Measurements from ENCODE around the gene EIF1AX.
"Not testable (repeated sequence)": the region's sequence is repeated elsewhere in the genome, so short reads cannot be mapped to it uniquely, and the experiment has no call there.

Gene EIF1AX, protein sequence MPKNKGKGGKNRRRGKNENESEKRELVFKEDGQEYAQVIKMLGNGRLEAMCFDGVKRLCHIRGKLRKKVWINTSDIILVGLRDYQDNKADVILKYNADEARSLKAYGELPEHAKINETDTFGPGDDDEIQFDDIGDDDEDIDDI

DNA sequence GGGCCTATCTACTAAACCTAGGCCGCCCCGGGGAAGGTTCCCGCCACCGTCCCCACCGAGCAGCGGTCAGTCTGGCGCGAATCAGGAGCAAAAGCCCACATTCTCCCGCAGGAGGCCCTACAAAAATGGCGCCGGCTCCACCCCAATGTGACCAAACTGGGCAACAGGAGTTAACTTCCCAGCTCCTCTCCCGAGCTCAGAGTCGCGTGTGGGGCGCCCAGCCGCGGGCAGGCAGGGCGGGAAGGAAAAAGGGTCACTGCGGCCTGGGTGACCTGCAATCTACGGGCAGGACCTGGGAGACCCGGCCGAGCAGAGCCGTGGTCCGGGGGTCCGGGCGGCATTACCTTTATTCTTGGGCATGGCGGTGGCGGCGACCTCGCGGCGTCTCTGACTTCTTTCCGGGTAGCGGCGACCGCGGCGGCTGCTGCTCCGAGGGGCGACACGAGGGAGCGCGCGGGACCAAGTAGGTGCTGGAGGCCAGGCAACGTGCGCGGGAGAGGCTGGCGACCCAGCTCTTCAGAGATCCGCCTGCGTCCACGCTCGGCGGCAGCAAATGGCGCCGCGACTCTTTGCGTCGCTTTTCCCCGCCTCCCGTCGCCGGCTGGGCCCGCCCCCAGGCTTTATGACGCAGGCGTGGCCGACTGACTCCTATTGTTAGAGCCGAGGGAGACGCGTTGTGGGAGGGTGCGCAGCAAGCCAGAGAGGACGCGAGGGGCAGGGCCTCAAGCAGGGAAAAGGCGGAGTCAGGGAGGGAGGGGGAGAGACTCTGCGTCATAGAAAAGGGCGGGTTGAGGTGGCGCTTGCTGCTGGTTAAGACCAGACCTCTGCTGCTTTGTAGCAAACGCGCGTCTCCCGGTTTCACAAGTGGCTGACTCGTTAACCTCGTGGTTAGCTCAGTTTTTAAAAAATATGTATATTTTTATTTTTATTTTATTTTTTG lies at the start of gene EIF1AX:
Gene EIF1AX, minus strand, starts transcription at position 558 of the 940 bp plus-strand sequence. Its CDS starts 198 bp downstream, at position 360.
- peak; percentile 100 for DNase-seq

DNA sequence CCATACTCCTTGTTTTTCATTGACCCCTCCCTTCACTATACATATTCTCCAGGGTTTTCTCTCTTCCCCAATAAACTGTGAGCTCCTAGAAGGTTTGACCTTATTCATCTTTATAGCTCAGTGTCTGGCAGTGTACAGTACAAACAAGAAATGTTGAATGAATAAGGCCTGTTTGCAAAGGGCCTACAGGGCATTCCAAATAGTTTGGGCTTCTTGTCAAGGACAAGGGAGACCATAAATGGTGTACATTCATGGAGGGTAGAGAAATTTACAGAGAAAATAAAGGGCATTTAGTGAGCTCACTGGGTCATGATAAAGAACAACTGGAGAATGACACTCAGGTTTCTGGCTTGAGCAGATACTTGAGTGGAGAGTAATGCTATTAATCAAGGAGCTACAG lies 47.5 kb upstream of the EIF1AX start:
- no peak for DNase-seq

DNA sequence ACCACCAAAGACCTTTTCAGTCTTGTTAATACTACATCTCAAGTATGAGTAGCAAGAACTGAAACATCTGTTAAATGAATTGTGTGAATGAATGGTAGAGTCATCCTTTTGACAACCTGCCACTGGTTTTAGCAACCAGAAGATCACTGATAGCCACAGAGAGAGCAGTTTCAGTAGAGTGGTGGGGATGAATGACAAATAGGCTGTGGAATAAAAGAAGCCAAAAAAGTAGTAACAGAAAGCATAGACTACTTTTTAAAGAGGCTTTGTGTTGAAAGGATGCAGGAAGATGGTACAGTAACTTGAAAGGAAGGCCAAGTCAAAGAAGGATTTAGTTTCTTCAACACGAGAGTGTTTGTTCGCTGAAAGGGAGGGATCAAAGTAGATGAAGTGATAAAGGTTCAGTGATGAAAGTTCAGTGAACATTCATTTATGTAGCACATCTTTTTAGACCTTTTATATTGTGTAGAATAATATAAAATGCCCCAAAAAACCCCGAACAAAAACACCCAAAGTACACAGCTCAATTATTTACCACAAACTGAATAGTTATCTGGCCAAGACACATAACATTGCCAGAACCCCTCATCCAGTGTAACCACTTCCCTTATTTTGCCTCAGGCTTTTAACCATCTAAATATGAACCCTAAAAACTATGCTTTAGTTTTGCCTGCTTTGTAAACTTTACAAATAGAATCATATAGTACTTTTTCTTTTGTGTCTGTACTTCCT lies 40.1 kb upstream of the EIF1AX start:
- DNase-seq: peak; percentile 43

DNA sequence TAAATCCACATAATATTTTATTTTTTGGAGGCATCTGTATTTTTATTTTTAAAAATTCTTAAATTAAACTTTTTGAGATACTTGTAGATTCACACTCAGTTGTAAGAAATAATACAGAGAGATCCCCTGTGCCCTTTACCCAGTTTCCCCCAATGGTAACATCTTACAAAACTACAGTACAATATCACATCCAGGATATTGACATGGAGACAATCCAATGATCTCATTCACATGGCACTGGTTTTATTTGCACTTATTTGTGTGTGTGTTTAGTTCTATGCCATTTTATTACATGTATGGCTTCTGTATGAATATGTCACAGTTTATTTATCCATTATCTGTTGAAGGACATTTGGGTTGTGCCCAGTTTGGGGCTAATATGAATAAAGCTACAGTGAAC lies 35.5 kb upstream of the EIF1AX start:
- no peak for DNase-seq

DNA sequence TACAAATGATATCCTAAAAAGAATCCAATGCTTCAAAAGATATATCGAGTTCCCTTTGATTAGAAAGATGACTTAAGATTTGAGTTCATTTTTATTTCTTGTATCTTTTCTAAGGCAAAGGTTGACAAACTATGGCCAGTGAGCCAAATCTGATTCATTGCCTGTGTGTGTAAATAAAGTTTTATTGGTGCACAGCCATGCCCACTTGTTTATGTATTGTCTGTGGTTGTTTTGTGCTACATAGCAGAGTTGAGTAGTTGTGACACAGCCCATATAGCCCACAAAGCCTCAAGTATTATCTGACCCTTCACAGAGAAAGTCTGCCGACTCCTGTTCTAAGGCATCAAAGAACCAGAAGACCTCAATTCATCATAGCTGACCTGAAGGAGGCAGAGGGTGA lies 32.2 kb upstream of the EIF1AX start:
- no peak for DNase-seq

DNA sequence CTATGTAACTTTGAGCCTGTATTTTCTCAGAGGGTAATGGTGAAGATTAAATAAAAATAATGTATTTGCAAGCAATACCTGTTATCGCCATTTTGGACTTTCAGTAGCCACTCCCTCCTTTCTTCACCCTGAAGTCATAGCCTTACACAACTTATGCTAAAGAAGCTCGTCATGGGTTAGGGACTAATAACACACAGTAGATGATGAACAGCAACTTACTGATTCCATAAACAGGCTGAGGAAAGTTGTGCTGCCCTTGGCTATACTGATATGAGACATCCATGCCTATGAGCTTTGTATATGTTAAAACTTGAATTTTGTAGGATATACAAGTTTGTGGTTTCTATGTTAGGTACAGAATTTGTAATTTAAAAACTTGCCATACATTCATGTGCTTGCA lies 31.7 kb upstream of the EIF1AX start:
- no peak for DNase-seq

DNA sequence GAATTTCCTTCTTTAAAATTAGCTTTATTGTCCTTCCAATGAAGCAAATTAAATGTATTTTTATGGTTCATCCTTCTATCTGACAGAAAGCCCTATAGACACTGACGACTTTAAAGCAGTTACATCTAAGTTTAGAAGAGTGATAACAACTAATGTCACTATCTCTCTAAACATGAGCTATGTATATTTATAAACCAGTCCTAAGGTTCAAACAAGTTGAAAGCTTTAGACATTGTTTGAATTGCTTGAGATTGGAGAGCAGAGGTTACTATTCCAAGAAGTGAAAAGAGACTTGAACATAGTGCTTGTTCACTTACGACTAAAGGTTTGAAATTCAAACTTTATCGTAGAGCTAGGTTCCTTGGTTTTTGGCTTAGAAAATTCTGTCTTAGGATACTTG lies 30.2 kb upstream of the EIF1AX start:
- no peak for DNase-seq

DNA sequence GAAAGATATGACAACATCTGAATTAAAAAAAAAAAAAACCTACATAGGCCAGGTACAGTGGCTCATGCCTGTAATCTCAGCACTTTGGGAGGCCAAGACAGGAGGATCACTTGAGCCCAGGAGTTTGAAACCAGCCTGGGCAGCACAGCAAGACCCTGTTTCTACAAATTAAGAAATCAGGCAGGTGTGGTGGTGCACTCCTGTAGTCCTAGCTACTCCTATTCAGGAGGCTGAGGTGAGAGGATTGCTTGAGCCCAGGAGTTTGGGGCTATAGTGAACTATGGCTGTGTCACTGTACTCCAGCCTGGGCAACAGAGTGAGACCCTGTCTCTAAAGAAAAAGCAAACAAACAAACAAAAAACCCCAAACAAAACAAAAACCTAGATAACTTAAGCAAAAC lies 20.9 kb upstream of the EIF1AX start:
- DNase-seq: not testable (repeated sequence)

DNA sequence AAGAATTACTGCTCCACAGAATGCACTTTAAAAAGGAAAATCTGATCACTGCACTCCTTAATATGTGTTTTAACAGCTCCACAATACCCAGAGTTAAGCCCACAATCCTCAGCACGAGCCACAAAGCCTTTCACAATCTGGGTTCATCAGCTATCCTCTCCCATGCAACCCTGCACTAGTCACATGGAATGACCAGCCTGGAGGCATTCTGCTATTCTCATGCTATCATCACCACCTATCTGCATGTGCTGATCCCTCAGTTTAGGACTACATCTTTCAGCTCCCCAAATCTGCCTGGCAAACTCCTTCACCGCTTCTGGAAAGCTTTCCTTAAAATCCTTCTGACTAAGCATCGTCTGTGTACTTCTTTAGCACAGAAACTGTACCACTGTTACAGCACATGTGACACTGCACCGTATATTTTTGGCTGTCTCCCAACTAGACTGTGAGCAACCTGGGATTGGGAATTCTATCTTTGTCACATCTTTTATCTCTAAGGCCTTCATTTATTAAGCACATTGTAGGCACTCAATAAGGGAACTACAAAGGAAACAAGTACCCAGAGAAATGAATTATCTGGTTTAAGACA lies 18.3 kb upstream of the EIF1AX start:
- DNase-seq: no peak

DNA sequence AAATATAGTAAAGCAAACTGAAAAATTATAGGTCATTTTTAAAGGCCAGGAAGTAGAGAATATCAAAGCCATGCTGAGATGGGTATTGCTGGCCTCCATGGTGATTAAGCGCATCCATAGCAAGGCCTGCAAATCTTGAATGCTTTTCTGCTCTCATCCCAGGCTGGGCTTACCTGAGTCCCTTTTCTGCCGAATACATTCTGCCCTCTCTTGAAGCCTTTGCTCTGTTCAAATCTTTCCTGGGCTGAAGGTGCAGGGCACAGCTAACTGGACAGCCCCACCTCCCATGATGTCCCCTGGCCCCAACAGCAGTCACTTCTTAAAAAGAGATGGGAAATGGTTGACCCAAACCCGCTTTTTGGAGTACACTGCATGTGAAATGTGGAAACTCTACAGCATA lies 10.1 kb upstream of the EIF1AX start:
- no peak for DNase-seq

DNA sequence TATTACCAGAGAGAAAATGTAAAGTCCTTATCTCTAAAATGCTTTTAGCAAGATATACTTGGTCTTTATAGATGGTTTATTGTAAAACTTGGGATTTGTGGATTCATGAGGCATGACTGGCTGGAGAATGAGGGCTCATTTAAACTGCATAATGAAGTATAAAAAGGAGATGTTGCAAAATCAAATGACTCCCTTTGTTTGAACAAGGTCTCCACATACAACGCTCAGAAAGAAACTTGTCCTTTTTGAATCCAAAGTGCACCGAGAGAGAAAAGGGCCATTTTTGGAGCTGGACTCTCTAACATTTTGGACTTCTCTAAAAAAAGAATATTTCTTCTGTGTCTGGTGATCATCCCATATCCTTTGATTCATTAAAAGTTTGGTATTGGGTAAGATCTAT lies 7.7 kb upstream of the EIF1AX start:
- no peak for DNase-seq

DNA sequence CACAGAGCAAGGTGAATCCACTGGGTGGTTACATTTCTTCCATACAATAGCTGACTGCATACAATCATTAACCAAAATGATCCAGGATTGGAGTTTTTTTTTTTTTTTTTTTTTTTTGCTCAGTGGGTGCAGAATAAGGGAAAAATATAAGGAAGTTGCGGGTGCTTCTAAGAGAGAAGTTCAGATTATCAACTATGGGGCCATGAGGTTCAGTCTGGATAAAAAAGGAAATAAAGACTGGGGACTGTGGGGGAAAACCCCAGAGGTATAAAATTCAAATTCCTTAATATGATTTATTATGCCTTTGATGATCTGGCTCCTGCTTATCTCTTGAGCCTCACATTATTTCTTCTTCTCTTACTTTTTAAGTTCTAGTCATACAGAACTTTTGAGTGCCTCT lies 5.9 kb upstream of the EIF1AX start:
- no peak for DNase-seq

DNA sequence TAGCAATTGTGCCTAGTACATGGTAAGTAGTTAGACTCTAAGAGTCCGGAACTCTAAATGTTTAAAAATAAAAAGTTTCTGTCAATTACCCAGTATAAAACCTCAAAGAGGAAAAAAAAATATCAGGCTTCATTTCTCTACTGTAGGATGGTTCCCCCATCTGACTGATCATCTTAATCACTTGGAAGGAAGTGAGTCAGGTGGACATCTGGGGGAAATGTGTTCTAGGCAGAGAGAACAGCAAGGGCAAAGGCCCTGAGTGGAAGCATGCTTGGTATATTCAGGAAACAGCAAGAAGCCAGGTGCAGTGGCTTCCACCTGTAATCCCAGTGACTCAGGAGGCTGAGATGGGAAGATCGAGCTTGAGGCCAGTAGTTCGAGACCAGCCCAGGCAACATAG lies 2.9 kb upstream of the EIF1AX start:
- DNase-seq: no peak

DNA sequence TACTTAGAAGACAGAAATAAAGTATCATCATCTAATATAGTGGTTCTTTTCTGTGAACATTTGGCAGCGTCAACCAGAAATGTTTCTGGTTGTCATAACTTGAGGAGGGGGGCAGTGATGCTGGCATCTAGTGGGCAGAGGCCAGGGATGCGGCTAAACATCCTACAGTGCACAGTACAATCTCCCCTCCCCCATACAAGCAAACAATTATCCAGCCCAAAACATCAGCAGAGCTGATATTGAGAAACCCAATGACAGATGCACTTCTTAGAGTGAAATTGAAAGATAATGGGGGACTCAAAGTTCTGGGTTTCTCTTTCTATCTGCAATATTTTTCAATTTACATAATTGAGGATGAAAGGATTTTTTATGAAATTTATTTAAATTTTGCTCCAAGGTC lies 1.9 kb upstream of the EIF1AX start:
- no peak for DNase-seq

DNA sequence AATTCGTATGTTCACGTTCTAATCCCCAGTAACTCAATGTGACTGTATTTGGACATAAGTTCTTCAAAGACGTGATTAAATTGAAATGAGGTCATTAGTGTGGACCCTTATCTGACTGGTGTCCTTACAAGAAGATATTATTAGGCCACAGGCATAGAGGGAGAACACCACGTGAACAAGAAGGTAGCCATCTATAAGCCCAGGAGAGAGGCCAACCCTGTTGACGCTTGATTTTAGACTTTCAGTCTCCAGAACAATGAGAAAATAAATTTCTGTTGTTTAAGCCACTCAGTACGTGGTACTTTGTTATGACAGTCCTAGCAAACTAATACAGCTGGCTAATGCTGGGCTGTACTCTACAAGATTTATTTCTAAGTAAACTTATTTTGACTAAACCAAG lies 1.5 kb upstream of the EIF1AX start:
- DNase-seq: no peak

DNA sequence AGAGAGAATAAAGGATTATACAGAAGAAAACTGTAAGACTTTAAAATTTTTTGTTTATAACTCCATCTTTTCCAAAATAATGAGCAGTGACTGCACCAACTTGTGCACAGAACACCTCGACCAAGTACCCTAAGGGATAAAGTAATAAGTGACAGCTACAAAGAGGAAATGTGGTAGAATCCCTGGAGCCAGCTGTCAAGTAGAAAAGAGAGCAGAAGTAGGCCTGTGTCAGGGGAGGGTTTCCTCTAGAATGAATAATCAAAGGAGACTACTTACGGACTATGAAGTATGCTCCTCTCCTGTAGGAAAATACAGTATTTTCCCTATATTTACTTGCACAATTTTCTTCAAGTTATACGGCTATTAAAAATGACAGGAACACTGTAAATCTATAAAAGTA lies 1.2 kb downstream of the EIF1AX start:
- no peak for DNase-seq

DNA sequence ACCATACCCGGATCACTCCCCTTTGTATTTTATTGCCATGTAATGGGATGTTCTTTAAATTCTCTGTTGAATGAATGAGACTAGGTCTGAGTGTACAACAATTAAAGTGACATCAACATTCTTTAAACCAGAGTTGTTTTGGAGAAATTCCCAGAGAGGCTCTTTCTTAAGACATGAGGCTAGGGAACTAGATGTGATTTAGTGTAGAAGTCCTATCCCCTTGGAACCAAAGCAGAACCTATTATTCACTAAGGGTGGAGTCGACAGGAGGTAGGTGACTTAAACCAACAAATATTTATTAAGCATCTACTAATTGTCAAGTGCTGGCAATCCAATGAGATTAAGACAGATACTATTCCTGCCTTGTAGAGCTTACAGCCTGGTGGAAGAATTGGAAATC lies 1.7 kb downstream of the EIF1AX start:
- DNase-seq: no peak

DNA sequence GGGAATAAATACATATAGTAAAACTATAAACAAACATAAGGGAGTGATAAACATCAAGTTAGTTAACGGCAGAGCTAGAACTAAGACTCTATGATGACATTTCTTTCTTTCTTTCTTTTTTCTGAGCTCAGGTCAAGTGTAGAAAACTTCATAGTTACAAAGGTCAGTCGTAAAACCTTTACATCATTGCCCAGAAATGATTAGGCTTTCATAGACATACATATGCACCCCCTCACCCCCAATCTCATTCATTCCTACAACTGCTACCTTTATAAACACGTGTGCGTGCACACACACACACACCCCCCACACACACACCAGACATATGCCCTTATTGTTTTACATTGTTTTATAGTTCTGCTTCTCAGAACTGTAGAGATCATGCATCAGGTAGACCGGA lies 5.7 kb downstream of the EIF1AX start:
- DNase-seq: no peak

DNA sequence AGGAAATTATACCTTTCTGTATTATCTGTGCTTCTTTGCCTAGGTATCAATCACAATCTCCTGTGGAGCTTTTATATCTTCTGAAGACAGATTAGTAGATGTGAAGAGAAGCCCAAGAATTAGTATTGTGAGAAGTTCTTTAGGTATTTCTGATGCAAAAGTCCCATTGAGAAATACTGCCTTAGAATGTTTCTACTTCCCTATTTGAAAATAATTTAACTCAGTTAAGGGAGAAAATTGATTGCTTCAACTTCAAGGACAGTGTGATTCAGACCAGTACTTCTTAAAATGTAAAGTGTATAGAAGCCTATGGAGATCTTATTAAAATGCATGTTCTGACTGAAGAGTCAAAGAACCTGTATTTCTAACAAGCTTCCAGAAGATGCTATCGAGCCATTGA lies 9.0 kb downstream of the EIF1AX start:
- no peak for DNase-seq

DNA sequence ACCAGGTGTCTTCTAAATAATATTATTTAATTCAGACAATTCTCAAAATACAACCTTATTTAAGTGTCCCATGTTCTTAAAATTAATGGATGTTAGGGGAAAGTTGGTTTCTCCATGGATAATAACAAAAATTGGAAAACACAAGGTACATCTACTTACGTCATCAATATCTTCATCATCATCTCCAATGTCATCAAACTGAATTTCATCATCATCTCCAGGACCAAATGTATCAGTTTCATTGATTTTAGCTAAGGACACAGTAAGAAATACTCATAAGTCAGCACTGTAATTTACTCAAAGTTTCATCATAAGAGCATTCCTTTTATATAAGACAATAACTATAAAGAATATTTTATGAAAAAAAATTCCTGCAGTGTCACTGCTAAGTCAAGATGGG lies 11.3 kb downstream of the EIF1AX start:
- DNase-seq: no peak

DNA sequence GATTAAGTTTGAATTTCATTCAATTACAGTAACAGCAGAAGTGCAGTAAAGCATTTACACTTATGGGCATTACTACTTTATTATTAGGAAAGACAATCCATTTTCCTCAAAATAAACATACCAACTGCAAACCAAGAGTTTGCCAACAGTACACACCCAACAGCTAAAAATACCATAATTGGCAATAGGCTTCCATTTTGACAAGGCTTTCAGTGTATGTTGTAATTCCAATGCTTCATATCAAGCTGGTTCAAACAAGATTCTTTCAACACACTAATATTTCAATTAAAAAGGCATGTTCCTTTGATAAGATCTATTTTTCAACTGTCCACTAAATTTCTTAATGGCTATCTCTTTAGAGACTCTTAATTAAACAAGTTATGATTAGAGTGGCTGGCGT lies 12.1 kb downstream of the EIF1AX start:
- DNase-seq: no peak

DNA sequence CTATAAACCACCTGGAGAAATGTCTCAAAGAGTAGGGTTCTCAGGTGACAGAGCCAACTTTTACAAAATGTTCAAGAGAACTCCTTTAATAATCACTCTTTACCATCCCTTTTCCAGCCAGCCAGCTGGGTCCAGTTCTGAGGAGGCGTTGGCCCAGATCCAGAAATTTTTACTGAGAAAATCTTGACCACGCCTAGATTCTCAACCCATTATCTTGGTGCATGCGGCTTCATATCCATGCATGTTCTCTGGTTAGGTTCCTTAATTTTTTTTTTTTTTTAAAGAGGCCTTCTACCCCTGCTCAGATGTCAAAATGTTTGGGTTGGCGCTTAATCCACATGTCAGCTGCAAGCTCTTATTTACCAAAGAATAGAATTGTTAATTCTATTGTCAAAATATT lies 13.0 kb downstream of the EIF1AX start:
- no peak for DNase-seq

DNA sequence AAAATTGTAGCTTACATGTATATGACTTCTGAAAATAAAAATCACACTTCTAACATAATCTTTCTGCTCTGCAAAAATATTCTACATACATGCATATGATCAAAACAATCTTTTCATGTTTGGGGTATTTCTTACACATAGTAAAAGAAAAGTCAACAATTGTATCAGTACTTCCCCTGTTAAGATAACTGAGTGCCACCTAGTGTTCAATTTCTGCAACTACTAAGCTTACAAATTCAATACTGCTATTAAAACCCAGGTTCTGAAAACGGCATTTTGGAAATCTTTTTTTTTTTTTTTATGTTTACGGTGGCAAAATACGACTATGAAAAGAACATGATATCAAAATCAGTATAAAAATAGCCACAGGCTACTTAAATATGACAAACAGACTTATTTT lies 14.2 kb downstream of the EIF1AX start:
- not testable (repeated sequence) for DNase-seq

DNA sequence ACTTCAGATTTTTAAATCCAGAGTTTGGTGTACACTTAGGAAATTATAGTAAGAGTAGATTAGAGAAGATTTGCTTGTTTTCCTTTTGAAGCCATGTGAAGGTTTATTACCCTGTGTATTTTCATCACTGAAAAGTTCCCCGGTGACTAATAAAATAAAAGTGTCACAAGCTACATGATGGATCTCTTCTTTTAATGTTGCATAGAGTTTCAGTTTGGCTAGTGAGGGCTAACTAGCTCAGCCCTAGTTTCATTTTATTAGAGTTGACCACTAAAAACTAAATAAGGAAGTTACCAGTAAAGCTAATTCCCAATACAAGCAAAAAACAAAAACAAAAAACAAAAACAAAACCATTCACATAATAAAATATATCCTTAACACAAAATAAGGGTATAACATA lies 14.8 kb downstream of the EIF1AX start:
- not testable (repeated sequence) for DNase-seq
